A673 (cell line): ENCODE data around the gene RAP1GAP.

Experiments
- EZH2 ChIP-seq: fragments of 200-600 bp; sonication (generic); IDR thresholded peaks from 2 replicates; pipeline ENCODE4 v1.6.1; 2017; ENCODE audit warnings: borderline replicate concordance, low read depth, mild to moderate bottlenecking, mixed read lengths, antibody characterized with exemption, low read length; ENCODE audit not compliant: poor library complexity, severe bottlenecking
- TF ChIP-seq, protein P1 (sequence below): fragments of 300-800, 200-600 bp; sonication (generic); conservative IDR thresholded peaks from 2 replicates; pipeline ENCODE4 v1.5.1; 2017; ENCODE audit warnings: low read depth, mild to moderate bottlenecking, antibody characterized with exemption, low read length, moderate library complexity, mixed read lengths

DNA sequence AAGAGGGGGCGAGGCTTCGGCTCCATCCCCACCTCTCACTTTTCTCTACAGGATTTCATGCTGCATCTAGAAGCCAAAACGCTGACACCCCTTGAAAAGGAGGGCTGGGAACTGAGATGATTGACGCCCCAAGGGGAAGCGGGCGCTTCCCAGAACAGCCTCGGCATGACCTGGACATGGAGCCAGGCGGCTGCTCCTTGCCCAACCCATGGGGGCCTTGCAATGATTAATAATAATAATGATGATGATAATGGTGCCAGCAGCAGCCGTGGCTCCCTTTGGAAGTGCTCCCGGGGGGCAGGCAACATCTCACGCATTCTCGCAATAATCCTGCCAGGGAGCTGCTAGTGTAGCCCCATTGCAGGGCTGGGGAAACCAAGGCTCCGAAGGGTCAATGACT, 78.2 kb downstream of the RAP1GAP start:
- TF ChIP-seq, protein P1, sequence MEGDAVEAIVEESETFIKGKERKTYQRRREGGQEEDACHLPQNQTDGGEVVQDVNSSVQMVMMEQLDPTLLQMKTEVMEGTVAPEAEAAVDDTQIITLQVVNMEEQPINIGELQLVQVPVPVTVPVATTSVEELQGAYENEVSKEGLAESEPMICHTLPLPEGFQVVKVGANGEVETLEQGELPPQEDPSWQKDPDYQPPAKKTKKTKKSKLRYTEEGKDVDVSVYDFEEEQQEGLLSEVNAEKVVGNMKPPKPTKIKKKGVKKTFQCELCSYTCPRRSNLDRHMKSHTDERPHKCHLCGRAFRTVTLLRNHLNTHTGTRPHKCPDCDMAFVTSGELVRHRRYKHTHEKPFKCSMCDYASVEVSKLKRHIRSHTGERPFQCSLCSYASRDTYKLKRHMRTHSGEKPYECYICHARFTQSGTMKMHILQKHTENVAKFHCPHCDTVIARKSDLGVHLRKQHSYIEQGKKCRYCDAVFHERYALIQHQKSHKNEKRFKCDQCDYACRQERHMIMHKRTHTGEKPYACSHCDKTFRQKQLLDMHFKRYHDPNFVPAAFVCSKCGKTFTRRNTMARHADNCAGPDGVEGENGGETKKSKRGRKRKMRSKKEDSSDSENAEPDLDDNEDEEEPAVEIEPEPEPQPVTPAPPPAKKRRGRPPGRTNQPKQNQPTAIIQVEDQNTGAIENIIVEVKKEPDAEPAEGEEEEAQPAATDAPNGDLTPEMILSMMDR = no peak
- no peak for TF ChIP-seq EZH2
